Measurements from ENCODE around the gene CCDC122.

Gene CCDC122

GRCh38 chr13:43916828-43917227 lies 37.3 kb upstream of the CCDC122 start:
- H4K91ac ChIP-seq (ENCODE audit: low read depth, low read length), result no peak overlapping the region
- H3K4me1 ChIP-seq (ENCODE audit: control insufficient read depth in 1 of 2, insufficient read depth in 2 of 2, low read length in 2 of 2), result no peaks in the 10 kb centered on the region
- no peak overlapping the region for H2AK5ac ChIP-seq (ENCODE audit: low read length)
- no peaks in the 10 kb centered on the region for H3K79me2 ChIP-seq (ENCODE audit: control insufficient read depth, insufficient read depth, low read length, poor library complexity)
- H3K36me3 ChIP-seq (ENCODE audit: control insufficient read depth in 1 of 2, insufficient read depth in 2 of 2, low read length in 2 of 2), result no peaks in the 10 kb centered on the region
- no peaks in the 10 kb centered on the region for H3K9me3 ChIP-seq (ENCODE audit: insufficient read depth, low read depth, low read length)
- H2BK120ac ChIP-seq (ENCODE audit: insufficient read depth, low read length, poor library complexity), result no peak overlapping the region
- no peak overlapping the region for H3K4me3 ChIP-seq (ENCODE audit: low read depth, low read length)
- H3K9ac ChIP-seq (ENCODE audit: low read length), result no peak overlapping the region
- H3K27me3 ChIP-seq (ENCODE audit: insufficient read depth, low read length), result no peaks in the 10 kb centered on the region
- H3K4me2 ChIP-seq (ENCODE audit: low read length), result no peak overlapping the region
- H2AFZ ChIP-seq (ENCODE audit: insufficient read depth, low read length, poor library complexity), result no peak overlapping the region
- H3K4ac ChIP-seq (ENCODE audit: low read depth, low read length), result no peak overlapping the region
- H3K14ac ChIP-seq (ENCODE audit: low read length), result no peak overlapping the region
- no peak overlapping the region for H3K27ac ChIP-seq (ENCODE audit: low read depth, low read length)
- H4K12ac ChIP-seq (ENCODE audit: low read depth, low read length), result no peak overlapping the region
- no peak overlapping the region for H4K8ac ChIP-seq (ENCODE audit: low read depth, low read length)
- H3K79me1 ChIP-seq (ENCODE audit: low read length), result no peaks in the 10 kb centered on the region
- DNase-seq, result no peak
- no peak overlapping the region for H2BK12ac ChIP-seq (ENCODE audit: low read length)
- whole genome bisulfite sequencing (ENCODE audit: extremely low coverage, insufficient coverage, insufficient read length), result no CpG with 5 or more reads among the region's 2 CpGs
- no peak overlapping the region for H2BK5ac ChIP-seq (ENCODE audit: low read depth, low read length, poor library complexity)
- H3K18ac ChIP-seq (ENCODE audit: low read length), result no peak overlapping the region
- no peak overlapping the region for H3K23ac ChIP-seq (ENCODE audit: low read length)

GRCh38 chr13:43915451-43915850 lies 35.9 kb upstream of the CCDC122 start:
- H3K14ac ChIP-seq (ENCODE audit: low read length), result no peak overlapping the region
- H3K4ac ChIP-seq (ENCODE audit: low read depth, low read length), result no peak overlapping the region
- no peak overlapping the region for H3K18ac ChIP-seq (ENCODE audit: low read length)
- no peak overlapping the region for H3K4me3 ChIP-seq (ENCODE audit: low read depth, low read length)
- WGBS (ENCODE audit: extremely low coverage, insufficient coverage, insufficient read length), result no CpG with 5 or more reads among the region's 6 CpGs
- no peak overlapping the region for H4K8ac ChIP-seq (ENCODE audit: low read depth, low read length)
- H3K27me3 ChIP-seq (ENCODE audit: insufficient read depth, low read length), result no peaks in the 10 kb centered on the region
- H3K36me3 ChIP-seq (ENCODE audit: control insufficient read depth in 1 of 2, insufficient read depth in 2 of 2, low read length in 2 of 2), result no peaks in the 10 kb centered on the region
- no peaks in the 10 kb centered on the region for H3K9me3 ChIP-seq (ENCODE audit: insufficient read depth, low read depth, low read length)
- no peaks in the 10 kb centered on the region for H3K79me1 ChIP-seq (ENCODE audit: low read length)
- H3K27ac ChIP-seq (ENCODE audit: low read depth, low read length), result no peak overlapping the region
- H3K23ac ChIP-seq (ENCODE audit: low read length), result no peak overlapping the region
- DNase-seq, result no peak
- no peak overlapping the region for H4K91ac ChIP-seq (ENCODE audit: low read depth, low read length)
- no peak overlapping the region for H2BK5ac ChIP-seq (ENCODE audit: low read depth, low read length, poor library complexity)
- no peak overlapping the region for H2AFZ ChIP-seq (ENCODE audit: insufficient read depth, low read length, poor library complexity)
- no peak overlapping the region for H3K9ac ChIP-seq (ENCODE audit: low read length)
- H2AK5ac ChIP-seq (ENCODE audit: low read length), result no peak overlapping the region
- H4K12ac ChIP-seq (ENCODE audit: low read depth, low read length), result no peak overlapping the region
- H2BK12ac ChIP-seq (ENCODE audit: low read length), result no peak overlapping the region
- H3K4me2 ChIP-seq (ENCODE audit: low read length), result no peak overlapping the region
- no peak overlapping the region for H2BK120ac ChIP-seq (ENCODE audit: insufficient read depth, low read length, poor library complexity)
- no peaks in the 10 kb centered on the region for H3K79me2 ChIP-seq (ENCODE audit: control insufficient read depth, insufficient read depth, low read length, poor library complexity)
- H3K4me1 ChIP-seq (ENCODE audit: control insufficient read depth in 1 of 2, insufficient read depth in 2 of 2, low read length in 2 of 2), result no peaks in the 10 kb centered on the region

- H3K4me2 ChIP-seq (ENCODE audit: low read length), result no peak overlapping the region
- WGBS (ENCODE audit: extremely low coverage, insufficient coverage, insufficient read length), result no CpG with 5 or more reads among the region's 3 CpGs
- H3K27ac ChIP-seq (ENCODE audit: low read depth, low read length), result no peak overlapping the region
These were observed 32.3 kb upstream of the CCDC122 start for GRCh38 chr13:43911871-43912270.

DNA sequence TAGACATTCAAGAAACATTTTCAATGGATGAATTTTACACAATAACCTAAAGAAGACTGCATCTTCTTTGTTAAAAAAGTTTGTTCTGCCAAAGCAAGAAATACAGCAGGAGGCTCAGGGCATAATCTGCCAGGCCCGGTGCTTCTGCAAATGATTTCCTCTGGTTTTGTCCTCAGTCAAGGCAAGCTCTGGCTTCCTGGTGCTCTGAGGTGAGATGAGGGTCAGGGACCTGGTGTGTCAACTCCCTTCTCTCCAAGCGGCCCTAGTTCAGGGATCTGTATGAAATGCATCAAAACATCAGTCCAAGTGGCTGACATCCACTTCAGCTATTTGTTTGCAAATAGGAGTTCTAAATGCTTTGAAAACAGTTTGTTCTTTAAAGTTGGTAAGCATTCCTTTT lies 31.7 kb upstream of the CCDC122 start:
- H3K18ac ChIP-seq (ENCODE audit: low read length), result no peak overlapping the region
- H3K27ac ChIP-seq (ENCODE audit: low read depth, low read length), result no peak overlapping the region
- no peaks in the 10 kb centered on the region for H3K9me3 ChIP-seq (ENCODE audit: insufficient read depth, low read depth, low read length)
- no peaks in the 10 kb centered on the region for H3K4me1 ChIP-seq (ENCODE audit: control insufficient read depth in 1 of 2, insufficient read depth in 2 of 2, low read length in 2 of 2)
- no peak overlapping the region for H2AK5ac ChIP-seq (ENCODE audit: low read length)
- no peak overlapping the region for H3K4ac ChIP-seq (ENCODE audit: low read depth, low read length)
- H3K36me3 ChIP-seq (ENCODE audit: control insufficient read depth in 1 of 2, insufficient read depth in 2 of 2, low read length in 2 of 2), result no peaks in the 10 kb centered on the region
- H3K4me3 ChIP-seq (ENCODE audit: low read depth, low read length), result no peak overlapping the region
- WGBS (ENCODE audit: extremely low coverage, insufficient coverage, insufficient read length), result no CpG with 5 or more reads among the region's 2 CpGs
- no peak overlapping the region for H2BK120ac ChIP-seq (ENCODE audit: insufficient read depth, low read length, poor library complexity)
- H3K23ac ChIP-seq (ENCODE audit: low read length), result no peak overlapping the region
- no peak overlapping the region for H3K14ac ChIP-seq (ENCODE audit: low read length)
- H3K79me2 ChIP-seq (ENCODE audit: control insufficient read depth, insufficient read depth, low read length, poor library complexity), result no peaks in the 10 kb centered on the region
- no peaks in the 10 kb centered on the region for H3K27me3 ChIP-seq (ENCODE audit: insufficient read depth, low read length)
- H3K79me1 ChIP-seq (ENCODE audit: low read length), result no peaks in the 10 kb centered on the region
- no peak overlapping the region for H3K4me2 ChIP-seq (ENCODE audit: low read length)
- H4K91ac ChIP-seq (ENCODE audit: low read depth, low read length), result no peak overlapping the region
- H2AFZ ChIP-seq (ENCODE audit: insufficient read depth, low read length, poor library complexity), result no peak overlapping the region
- no peak overlapping the region for H2BK12ac ChIP-seq (ENCODE audit: low read length)
- H3K9ac ChIP-seq (ENCODE audit: low read length), result no peak overlapping the region
- no peak for DNase-seq
- no peak overlapping the region for H2BK5ac ChIP-seq (ENCODE audit: low read depth, low read length, poor library complexity)
- no peak overlapping the region for H4K8ac ChIP-seq (ENCODE audit: low read depth, low read length)
- H4K12ac ChIP-seq (ENCODE audit: low read depth, low read length), result no peak overlapping the region

More at GRCh38 chr13:43911871-43912270, 32.3 kb upstream of the CCDC122 start:
- Histone ChIP-seq H4K12ac (ENCODE audit: low read depth, low read length) (no peak overlapping the region), H3K4me1 (ENCODE audit: control insufficient read depth in 1 of 2, insufficient read depth in 2 of 2, low read length in 2 of 2) (no peaks in the 10 kb centered on the region), H3K14ac (ENCODE audit: low read length) (no peak overlapping the region), H3K36me3 (ENCODE audit: control insufficient read depth in 1 of 2, insufficient read depth in 2 of 2, low read length in 2 of 2) (no peaks in the 10 kb centered on the region), H2BK120ac (ENCODE audit: insufficient read depth, low read length, poor library complexity) (no peak overlapping the region), H3K79me2 (ENCODE audit: control insufficient read depth, insufficient read depth, low read length, poor library complexity) (no peaks in the 10 kb centered on the region), H4K8ac (ENCODE audit: low read depth, low read length) (no peak overlapping the region), H2BK12ac (ENCODE audit: low read length) (no peak overlapping the region), H3K9me3 (ENCODE audit: insufficient read depth, low read depth, low read length) (no peaks in the 10 kb centered on the region), H2AFZ (ENCODE audit: insufficient read depth, low read length, poor library complexity) (no peak overlapping the region), H3K4ac (ENCODE audit: low read depth, low read length) (no peak overlapping the region), H2BK5ac (ENCODE audit: low read depth, low read length, poor library complexity) (no peak overlapping the region), H3K18ac (ENCODE audit: low read length) (no peak overlapping the region), H2AK5ac (ENCODE audit: low read length) (no peak overlapping the region), H3K23ac (ENCODE audit: low read length) (no peak overlapping the region), H3K27me3 (ENCODE audit: insufficient read depth, low read length) (no peaks in the 10 kb centered on the region), H3K9ac (ENCODE audit: low read length) (no peak overlapping the region), H4K91ac (ENCODE audit: low read depth, low read length) (no peak overlapping the region), H3K4me3 (ENCODE audit: low read depth, low read length) (no peak overlapping the region), H3K79me1 (ENCODE audit: low read length) (no peaks in the 10 kb centered on the region)
- DNase-seq, result no peak

Measured in trophoblast cell (in vitro differentiated cells and primary cell).